DND-41 (cell line): ENCODE measurements around the gene EFNB2.

ENCODE experiments used
- CTCF ChIP-seq: IDR thresholded peaks from 2 replicates; pipeline ENCODE4 v1.5.1; 2012; ENCODE audit warnings: borderline replicate concordance, low read length, moderate library complexity, mild to moderate bottlenecking; ENCODE audit not compliant: poor library complexity, severe bottlenecking; ENCODE audit errors: extremely low read depth
- EZH2 ChIP-seq: IDR thresholded peaks from 3 replicates; pipeline ENCODE4 v1.6.1; 2012; ENCODE audit warnings: borderline replicate concordance, low read depth, mild to moderate bottlenecking, moderate library complexity, low read length, inconsistent platforms; ENCODE audit not compliant: severe bottlenecking

- no peak for TF ChIP-seq CTCF
- TF ChIP-seq EZH2: no peak
Observed at GRCh38 chr13:106462710-106463109, 72.8 kb downstream of the EFNB2 start.
